GM12878 (cell line): ENCODE results near the gene POU6F2. TPM values are rescaled to one million over a fixed set of nuclear protein-coding genes. Genes with fewer than 3 reads are reported as not detected.
A peak's percentile ranks its signal among the peaks of the same experiment; 100 is the strongest.

Source experiments
- ATAC-seq: fragments of 200-7000 bp; cut with Tn5 transposase; 3 replicates; pipeline ENCODE4 v1.9.1; 2020; ENCODE audit warnings: mild to moderate bottlenecking, moderate library complexity
- BruUV-seq: library from RNA; stranded (reverse); fragments of 400-500 nt; replicated peaks from 2 replicates; lab custom pipeline; 2021; lab: Mats Ljungman, UMichigan
- CTCF ChIA-PET: fragments of 300-600 bp; sonication (Branson Sonifier 250); formaldehyde crosslinking; extraction: SDS; loops from one replicate; lab custom pipeline; 2021; ENCODE audit warnings: inconsistent platforms; lab: Yijun Ruan, JAX
- POLR2A ChIA-PET: fragments of 350-600 bp; formaldehyde crosslinking; extraction: SDS; loops from one replicate; lab custom pipeline; 2021; ENCODE audit warnings: inconsistent platforms; lab: Charles Lee
- RAD21 ChIA-PET: fragments of 300-600 bp; sonication (Branson Sonifier 250); formaldehyde crosslinking; loops from one replicate; lab custom pipeline; 2023; ENCODE audit warnings: antibody characterized with exemption; ENCODE audit not compliant: unreplicated experiment; lab: Charles Lee
- SMC1A ChIA-PET: fragments of 300-600 bp; sonication (Branson Sonifier 250); formaldehyde crosslinking; loops from one replicate; lab custom pipeline; 2023; ENCODE audit not compliant: unreplicated experiment, uncharacterized antibody; lab: Charles Lee
- DNase-seq: peaks from one replicate; pipeline ENCODE4 v3.0.0-alpha.2; 2011; ENCODE audit warnings: low read depth, low spot score
- FAIRE-seq: peaks from 3 replicates; lab custom pipeline; 2011; peaks lifted over from hg19 to GRCh38; lab: Jason Lieb, UNC
- H2AFZ ChIP-seq: 2 replicates; pipeline ENCODE4 v1.6.0; 2011; ENCODE audit warnings: low read depth, low read length, control low read depth; ENCODE audit not compliant: control insufficient read depth
- H3K27ac ChIP-seq: 2 replicates; pipeline ENCODE4 v1.5.1; 2011; ENCODE audit warnings: control low read depth; ENCODE audit not compliant: control insufficient read depth, insufficient read depth
- H3K27me3 ChIP-seq, 2 experiments: replicated peaks in 1 of 2; 2 replicates each; pipeline versions ENCODE4 v1.6.0 to v1.6.1; 2011; ENCODE audit warnings: low read length in 1 of 2; ENCODE audit not compliant: control insufficient read depth in 2 of 2, insufficient read depth in 2 of 2
- H3K36me3 ChIP-seq, 2 experiments: 2 replicates each; pipeline ENCODE4 v1.5.1; 2011; ENCODE audit warnings: low read length in 1 of 2; ENCODE audit not compliant: control insufficient read depth in 2 of 2, insufficient read depth in 2 of 2
- H3K4me1 ChIP-seq: 2 replicates; pipeline ENCODE4 v1.6.1; 2011; ENCODE audit warnings: mild to moderate bottlenecking, low read length, moderate library complexity, mixed read lengths; ENCODE audit not compliant: control insufficient read depth, insufficient read depth
- H3K4me2 ChIP-seq: 2 replicates; pipeline ENCODE4 v1.6.0; 2011; ENCODE audit warnings: control low read depth; ENCODE audit not compliant: control insufficient read depth, insufficient read depth
- H3K4me3 ChIP-seq: fragments of 200-600 bp; sonication (generic); 2 replicates; pipeline ENCODE4 v1.5.1; 2016
- H3K79me2 ChIP-seq: 2 replicates; pipeline ENCODE4 v1.6.0; 2011; ENCODE audit warnings: low read length; ENCODE audit not compliant: control insufficient read depth, insufficient read depth
- H3K9ac ChIP-seq: 2 replicates; pipeline ENCODE4 v1.8.0; 2011; ENCODE audit warnings: low read length, control low read depth, mixed read lengths; ENCODE audit not compliant: control insufficient read depth, insufficient read depth
- H3K9me3 ChIP-seq: replicated peaks from 3 replicates; pipeline ENCODE4 v1.5.1; 2011; ENCODE audit warnings: mild to moderate bottlenecking, low read length; ENCODE audit not compliant: control insufficient read depth, insufficient read depth
- H4K20me1 ChIP-seq: 2 replicates; pipeline ENCODE4 v1.6.0; 2011; ENCODE audit not compliant: control insufficient read depth, insufficient read depth
- CBFB ChIP-seq: IDR thresholded peaks from 2 replicates; pipeline ENCODE4 v1.6.1; 2016; ENCODE audit warnings: antibody characterized with exemption, low read depth
- CHD2 ChIP-seq: IDR thresholded peaks from 2 replicates; pipeline ENCODE4 v1.6.1; 2011; ENCODE audit warnings: low read depth, low read length, improper control_type of control experiment, borderline replicate concordance
- DPF2 ChIP-seq: fragments of 450-650 bp; IDR thresholded peaks from 2 replicates; pipeline ENCODE4 v1.6.1; 2017; ENCODE audit warnings: mild to moderate bottlenecking
- NBN ChIP-seq: fragments of 450-650 bp; IDR thresholded peaks from 2 replicates; pipeline ENCODE4 v1.6.1; 2016
- PAX8 ChIP-seq: fragments of 450-650 bp; IDR thresholded peaks from 2 replicates; pipeline ENCODE4 v1.6.1; 2017; ENCODE audit warnings: mild to moderate bottlenecking, moderate library complexity
- WGBS: methylation state at CpG from one replicate; pipeline ENCODE4 v1.1.6; 2016; ENCODE audit warnings: low lambda C conversion rate; ENCODE audit not compliant: insufficient replicate concordance, insufficient coverage; ENCODE audit errors: missing lambda C conversion rate; 5-methylcytosine and 5-hydroxymethylcytosine counted together
- in situ Hi-C: fragments of 300-500 bp; cut with MboI; formaldehyde crosslinking; loops from 9 replicates; pipeline ENCODE4 v1.14.3; 2018; ENCODE audit warnings: mixed read lengths
- intact Hi-C: fragments of 100-400 bp; cut with micrococcal nuclease; formaldehyde crosslinking; loops from one replicate; pipeline ENCODE4 v1.14.2; 2022; ENCODE audit not compliant: unreplicated experiment
- polyA plus RNA-seq, 11 experiments: library from polyadenylated mRNA; depleted of rRNA in 4 of 11; unstranded in 6 of 11; stranded (reverse) in 5 of 11; fragments of >200 nt; fragmentation: Nextera tagmentation in 4 of 11; fragmentation: Illumina TruSeq in 1 of 11; extraction: Ambion mirVana in 4 of 11; extraction: Trizol in 1 of 11; gene quantifications; 1 replicate in 1 of 11; 2 replicates in 10 of 11; pipeline versions ENCODE4 v1.2.1 to v1.2.3, GENCODE V29; 2011 to 2016; ENCODE audit warnings: inconsistent platforms in 2 of 11, missing spikeins in 2 of 11, low read depth in 1 of 11
- total RNA-seq, 4 experiments: library from RNA; depleted of rRNA in 3 of 4; stranded (reverse); fragments of >200 nt in 3 of 4; fragmentation: Illumina TruSeq in 1 of 4; extraction: Trizol in 1 of 4; gene quantifications; 2 replicates each; pipeline versions ENCODE4 v1.2.1 to v1.2.3, GENCODE V29; 2013 to 2021
- TF ChIP-seq, protein P1 (sequence below): fragments of 150-350 bp; IDR thresholded peaks from 2 replicates; pipeline ENCODE4 v1.6.1; 2016; ENCODE audit warnings: low read depth, low read length

POU6F2 gene
- total and polyA plus RNA-seq, 10 of the 15 experiments (the other 5 are each of a cell fraction or from before 2014, with no cell fraction given): 0.10 TPM; not detected in 9

DNA sequence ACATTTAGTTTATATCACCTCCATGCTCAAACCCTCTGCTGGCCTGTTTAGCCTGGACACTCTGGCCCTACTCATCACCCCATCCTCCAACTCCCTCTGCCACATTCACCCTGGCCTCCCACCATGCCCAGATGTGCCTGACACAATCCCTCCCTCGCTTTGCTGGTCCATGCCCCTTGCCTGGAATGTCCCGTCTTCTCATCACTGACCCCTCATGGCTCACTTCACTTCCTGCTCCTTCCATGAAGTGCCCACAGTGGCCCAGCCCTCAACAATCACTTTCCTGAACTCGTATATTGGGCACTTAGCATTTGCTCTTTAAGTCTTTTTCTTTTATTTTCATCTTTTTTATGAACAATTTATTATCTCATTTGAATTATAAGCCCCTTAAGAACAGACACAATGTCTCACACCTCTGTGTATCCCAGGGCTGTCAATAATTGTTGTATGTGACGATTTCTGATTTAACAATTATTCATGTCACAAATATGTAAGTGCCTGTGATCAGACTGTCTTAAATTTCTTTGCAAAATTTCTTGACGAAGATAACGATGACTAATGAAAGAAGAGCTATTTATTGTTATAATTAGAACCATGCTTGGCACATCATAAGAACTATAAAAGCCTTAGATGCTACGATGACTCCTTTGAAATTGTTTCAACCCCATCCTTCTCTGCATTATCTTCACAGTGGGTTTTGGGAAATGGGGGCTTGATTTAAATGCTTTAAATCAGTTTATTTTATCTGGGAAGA is 378.6 kb downstream of the POU6F2 start:
- no peak for FAIRE-seq
- in situ Hi-C loops: no loop called here
- H2AFZ ChIP-seq: peak overlapping the region; percentile 18; the same call in 1 of the 2 replicates

More for the DNA sequence above, 378.6 kb downstream of the POU6F2 start:
- Histone ChIP-seq H3K4me2 (no peak overlapping the region), H3K4me1 (no peaks in the 10 kb centered on the region), H3K79me2 (no peaks in the 10 kb centered on the region), H3K27me3 (no peaks in the 10 kb centered on the region), H3K9ac (no peak overlapping the region), H3K27ac (no peak overlapping the region), H4K20me1 (no peaks in the 10 kb centered on the region), H3K36me3 (no peaks in the 10 kb centered on the region), H3K4me3 (no peak overlapping the region), H3K9me3 (no peaks in the 10 kb centered on the region)
- TF ChIP-seq, protein P1, sequence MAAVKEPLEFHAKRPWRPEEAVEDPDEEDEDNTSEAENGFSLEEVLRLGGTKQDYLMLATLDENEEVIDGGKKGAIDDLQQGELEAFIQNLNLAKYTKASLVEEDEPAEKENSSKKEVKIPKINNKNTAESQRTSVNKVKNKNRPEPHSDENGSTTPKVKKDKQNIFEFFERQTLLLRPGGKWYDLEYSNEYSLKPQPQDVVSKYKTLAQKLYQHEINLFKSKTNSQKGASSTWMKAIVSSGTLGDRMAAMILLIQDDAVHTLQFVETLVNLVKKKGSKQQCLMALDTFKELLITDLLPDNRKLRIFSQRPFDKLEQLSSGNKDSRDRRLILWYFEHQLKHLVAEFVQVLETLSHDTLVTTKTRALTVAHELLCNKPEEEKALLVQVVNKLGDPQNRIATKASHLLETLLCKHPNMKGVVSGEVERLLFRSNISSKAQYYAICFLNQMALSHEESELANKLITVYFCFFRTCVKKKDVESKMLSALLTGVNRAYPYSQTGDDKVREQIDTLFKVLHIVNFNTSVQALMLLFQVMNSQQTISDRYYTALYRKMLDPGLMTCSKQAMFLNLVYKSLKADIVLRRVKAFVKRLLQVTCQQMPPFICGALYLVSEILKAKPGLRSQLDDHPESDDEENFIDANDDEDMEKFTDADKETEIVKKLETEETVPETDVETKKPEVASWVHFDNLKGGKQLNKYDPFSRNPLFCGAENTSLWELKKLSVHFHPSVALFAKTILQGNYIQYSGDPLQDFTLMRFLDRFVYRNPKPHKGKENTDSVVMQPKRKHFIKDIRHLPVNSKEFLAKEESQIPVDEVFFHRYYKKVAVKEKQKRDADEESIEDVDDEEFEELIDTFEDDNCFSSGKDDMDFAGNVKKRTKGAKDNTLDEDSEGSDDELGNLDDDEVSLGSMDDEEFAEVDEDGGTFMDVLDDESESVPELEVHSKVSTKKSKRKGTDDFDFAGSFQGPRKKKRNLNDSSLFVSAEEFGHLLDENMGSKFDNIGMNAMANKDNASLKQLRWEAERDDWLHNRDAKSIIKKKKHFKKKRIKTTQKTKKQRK: no peak
- TF ChIP-seq PAX8 (no peak), NBN (no peak), CHD2 (no peak), CBFB (no peak), DPF2 (no peak)
- SMC1A ChIA-PET: interaction anchor here (1.5 to 3.4 kb wide), 5 partner anchors 9 to 55 kb away, joined by 4 to 11 read pairs (median 7); no protein-coding TSS in a partner anchor
- RAD21 ChIA-PET: interaction anchor here (1.0 kb wide), 1 partner anchor 12 kb away, joined by 4 read pairs; no protein-coding TSS in a partner anchor
- no TSS peak for BruUV-seq
- DNase-seq (no peak), ATAC-seq (peak; percentile 19)
- intact Hi-C loops: loop anchor here (5.0 kb wide), 1 partner anchor 51 kb away; no protein-coding TSS in a partner anchor
- 32% methylated on average over 7 of the region's 7 CpGs for WGBS
- CTCF ChIA-PET: interaction anchor here (0.6 to 1.0 kb wide), 2 partner anchors 39 to 50 kb away, joined by 3 read pairs; no protein-coding TSS in a partner anchor
- POLR2A ChIA-PET: interaction anchor here (1.3 kb wide), 1 partner anchor 24 kb away, joined by 4 read pairs; no protein-coding TSS in a partner anchor
